HG03060 (cell line): Measurements from ENCODE around the gene PNMA8A.
A peak's percentile ranks its signal among the peaks of the same experiment; 100 is the strongest.

Experiments used
- ATAC-seq: cut with Tn5 transposase; IDR thresholded peaks from one replicate; pipeline ENCODE4 v1.9.1; 2021; ENCODE audit warnings: low read depth, moderate number of reproducible peaks; ENCODE audit not compliant: unreplicated experiment

PNMA8A gene

DNA sequence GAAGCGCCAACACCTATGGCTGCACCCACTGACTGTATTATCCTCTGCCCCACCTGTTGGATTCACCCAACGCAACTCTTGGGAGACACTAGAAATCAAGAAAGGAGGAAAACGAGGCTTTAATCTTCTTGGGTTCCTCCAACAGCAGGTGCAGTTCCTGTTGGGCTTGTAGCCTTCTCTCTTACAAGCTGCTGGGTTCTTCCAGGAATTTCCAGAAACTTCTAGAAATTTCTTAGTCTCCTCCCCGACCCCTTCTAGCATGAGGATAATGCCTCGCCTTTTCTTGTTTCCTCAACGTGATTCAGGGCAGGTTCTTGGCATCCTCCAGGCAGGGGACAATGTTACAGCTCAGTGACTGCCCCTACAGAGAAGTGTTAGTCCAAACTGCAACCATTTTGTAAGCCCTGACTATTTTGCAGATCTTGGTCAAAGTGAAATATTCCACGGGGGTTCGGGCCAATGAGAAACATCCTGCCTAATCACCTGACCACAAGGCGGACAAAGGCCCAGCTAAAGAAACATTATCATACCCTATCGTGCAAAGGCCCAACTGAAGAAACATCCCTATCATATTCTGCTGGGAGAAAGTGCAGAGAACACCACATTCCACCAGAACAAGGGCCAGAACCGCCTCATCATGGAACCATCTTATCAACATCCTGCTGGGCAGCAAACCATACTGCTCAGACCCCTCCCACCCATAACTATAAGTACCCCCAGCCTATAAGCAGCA lies 614 bp upstream of the PNMA8A start:
- no peak for ATAC-seq

GRCh38 chr19:46470376-46470775 lies 987 bp downstream of the PNMA8A start:
- ATAC-seq: no peak

DNA sequence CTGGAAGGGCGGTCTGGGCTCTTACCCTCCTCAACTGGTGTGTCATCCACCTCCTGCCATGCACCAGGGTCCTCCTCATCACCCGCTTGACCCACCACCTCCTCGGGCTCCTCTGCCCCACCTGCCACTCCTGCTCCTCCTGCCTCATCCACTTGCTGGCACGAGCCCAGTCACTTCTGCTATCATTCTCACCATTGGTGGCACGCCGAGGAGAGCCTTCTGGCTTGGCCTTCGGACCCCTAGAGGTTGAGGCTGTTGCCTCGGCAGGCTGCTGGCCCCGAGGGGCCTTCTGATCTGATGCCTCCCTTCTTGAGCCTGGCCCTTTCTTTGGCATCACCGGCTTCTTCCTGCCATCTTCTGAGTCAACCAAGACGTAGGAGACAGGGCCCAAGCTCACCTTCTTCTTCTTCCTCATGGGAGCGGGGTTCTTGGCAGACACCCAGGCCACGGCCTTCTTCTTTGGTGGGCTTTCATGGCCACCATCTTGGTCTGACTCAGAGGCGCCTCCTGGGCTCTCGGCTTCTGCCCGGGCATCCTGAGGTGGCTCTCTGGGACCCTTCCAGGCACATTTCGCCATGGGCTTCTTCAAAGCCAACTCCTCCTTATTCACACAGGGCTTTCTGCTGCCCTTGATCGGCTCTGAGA lies 1.7 kb downstream of the PNMA8A start:
- no peak for ATAC-seq

GRCh38 chr19:46466536-46467196 lies 4.7 kb downstream of the PNMA8A start:
- peak; percentile 55 for ATAC-seq

DNA sequence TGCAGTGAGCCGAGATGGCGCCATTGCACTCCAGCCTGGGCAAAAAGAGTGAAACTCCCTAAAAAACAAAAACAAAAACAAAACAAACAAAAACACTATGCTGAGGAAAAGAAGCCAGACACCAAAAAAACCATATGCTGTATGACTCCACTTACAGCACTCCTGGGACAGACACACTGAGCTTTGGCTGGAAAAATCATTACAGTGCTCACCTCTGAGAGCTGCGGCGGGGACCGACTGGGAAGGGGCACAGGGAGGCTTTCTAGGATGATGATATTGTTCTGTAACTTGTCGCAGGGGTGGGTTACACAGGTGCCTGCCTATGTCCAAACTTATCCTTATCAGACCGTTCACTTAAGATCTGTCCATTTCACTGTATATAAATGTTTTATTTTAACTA lies 7.8 kb downstream of the PNMA8A start:
- no peak for ATAC-seq

DNA sequence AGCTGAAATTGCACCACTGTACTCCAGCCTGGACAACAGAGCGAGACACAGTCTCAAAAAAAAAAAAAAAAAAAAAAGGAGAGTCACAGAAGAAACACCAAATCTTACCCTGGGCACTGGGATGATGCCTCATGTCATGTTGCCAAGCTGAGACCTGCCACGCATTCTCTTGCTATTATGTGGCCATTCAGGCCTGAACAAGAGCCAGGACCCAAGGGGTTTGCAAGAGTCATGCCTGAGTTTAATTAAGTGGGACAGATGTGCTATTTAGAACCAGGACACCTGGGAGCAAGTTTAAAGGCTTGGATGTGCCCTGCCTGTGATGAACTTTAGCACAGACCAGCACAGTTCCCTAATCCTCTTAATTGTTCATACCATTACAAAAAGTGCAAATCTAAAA lies 9.8 kb downstream of the PNMA8A start:
- no peak for ATAC-seq

DNA sequence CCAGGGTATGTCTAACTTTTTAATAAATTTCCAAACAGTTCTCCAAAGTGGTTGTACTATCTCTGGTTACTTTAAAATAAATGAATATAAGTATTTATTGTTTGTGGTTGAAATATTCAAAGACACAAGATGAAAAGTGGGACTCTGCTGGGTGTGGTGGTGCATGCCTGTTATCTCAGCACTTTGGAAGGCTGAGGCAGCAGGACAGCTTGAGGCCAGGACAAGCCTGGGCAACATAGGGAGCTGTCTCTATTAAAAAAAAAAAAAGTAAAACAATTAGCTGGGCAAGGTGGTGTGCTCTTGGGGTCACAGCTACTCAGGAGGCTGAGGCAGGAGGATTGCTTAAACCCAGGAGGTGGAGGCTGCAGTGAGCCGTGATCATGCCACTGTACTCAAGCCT lies 10.4 kb downstream of the PNMA8A start:
- no peak for ATAC-seq

- ATAC-seq: no peak
Measured at GRCh38 chr19:46460055-46460454, 11.3 kb downstream of the PNMA8A start.

DNA sequence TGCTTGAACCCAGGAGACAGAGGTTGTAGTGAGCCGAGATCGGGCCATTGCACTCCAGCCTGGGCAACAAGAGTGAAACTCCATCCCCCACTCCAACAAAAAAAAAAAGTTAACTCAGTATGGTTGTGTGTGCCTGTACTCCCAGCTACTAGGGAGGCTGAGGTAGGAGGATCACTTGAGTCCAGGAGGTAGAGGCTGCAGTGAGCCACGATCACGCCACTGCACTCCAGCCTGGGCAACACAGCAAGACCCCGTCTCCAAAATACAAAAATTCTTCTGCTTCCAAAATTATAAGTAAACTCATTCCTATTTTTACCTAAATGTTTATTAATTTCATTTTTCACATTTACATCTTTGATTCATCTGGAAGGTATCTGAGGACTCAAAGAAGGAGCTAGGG lies 14.4 kb downstream of the PNMA8A start:
- ATAC-seq: no peak

DNA sequence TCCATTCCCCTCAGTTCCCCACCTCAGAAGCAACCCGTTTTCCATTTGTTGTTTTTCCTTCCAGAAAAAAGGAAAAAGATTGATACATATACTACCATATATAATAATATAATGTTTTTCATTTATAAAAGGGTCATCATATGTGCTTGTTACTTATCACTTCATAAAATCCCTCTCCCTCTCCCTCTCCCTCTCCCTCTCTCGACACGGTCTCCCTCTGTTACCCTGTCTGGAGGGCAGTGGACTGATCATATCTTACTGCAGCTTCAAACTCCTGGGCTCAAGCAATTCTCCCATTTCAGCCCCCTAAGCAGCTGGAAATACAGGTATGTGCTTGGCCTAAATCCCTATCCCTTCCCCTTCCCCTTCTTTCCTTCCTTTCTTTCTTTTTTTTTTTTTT lies 17.1 kb downstream of the PNMA8A start:
- ATAC-seq: no peak

DNA sequence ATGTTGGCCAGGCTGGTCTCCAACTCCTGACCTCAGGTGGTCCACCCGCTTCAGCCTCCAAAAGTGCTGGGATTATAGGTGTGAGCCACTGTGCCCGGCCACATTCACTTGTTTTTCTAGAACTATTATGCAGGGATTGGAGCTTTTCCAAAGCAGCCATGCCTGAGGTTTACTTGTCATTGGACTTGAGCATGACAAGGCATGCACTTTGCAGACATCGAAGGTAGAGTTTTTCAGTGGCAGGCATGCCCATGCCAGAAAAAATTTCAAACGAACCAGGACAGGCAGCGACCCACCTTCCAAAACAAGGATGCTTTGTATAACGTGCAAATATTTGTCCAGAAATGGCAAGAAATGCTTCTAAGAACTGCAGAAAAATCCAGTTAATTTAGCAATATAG lies 17.7 kb downstream of the PNMA8A start:
- no peak for ATAC-seq

GRCh38 chr19:46452186-46452585 lies 19.2 kb downstream of the PNMA8A start:
- no peak for ATAC-seq

GRCh38 chr19:46451352-46451751 lies 20.0 kb downstream of the PNMA8A start:
- no peak for ATAC-seq

DNA sequence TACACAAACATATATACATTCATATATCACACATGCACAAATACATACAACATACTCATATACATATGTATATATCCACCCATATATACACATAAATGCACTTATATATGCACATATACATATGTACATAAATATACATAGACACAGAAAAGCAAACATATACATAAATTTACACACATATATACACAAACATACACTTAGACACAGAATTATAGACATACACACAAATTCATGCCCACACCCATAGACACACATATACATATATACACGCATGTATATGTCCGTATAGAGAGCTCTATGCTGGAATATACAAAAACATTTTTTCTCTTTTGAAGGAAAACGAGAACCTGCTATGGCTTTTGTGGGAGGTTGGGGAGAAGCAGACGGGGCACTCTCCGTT lies 20.6 kb downstream of the PNMA8A start:
- no peak for ATAC-seq

DNA sequence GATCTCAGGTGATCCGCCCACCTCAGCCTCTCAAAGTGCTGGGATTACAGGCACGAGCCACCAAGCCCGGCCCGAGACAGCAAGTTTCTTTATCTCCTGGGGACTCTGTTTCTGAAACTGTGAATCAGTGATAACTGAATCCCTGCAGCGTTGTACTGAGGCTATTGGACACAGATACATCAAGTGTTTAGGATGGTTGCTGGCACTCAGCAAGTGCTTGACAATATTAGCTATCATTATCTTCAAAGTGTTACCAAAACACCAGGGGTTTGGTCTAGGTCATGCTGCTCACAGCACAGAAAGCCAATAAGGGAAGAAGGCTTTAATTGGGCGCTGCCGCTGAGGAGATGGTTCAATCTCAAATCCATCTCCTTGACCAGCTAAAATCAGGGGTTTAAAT lies 22.1 kb downstream of the PNMA8A start:
- no peak for ATAC-seq

DNA sequence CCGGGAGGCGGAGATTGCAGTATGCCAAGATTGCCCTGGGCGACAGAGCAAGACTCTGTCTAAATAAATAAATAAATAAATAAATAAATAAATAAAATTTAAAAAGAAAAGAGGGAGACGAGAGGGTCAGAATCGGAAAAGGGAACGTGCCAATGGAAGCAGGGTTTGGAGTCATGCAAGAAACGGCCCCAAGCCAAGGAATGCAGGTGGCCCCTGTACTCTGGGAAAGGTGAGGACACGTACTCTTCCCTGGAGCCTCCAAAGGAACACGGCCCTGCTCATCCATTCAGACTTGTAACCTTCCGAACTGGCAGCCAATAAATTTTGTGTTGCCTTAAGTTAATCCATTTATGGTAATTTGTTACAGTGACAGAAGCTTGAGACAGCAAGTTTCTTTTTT lies 22.8 kb downstream of the PNMA8A start:
- no peak for ATAC-seq

DNA sequence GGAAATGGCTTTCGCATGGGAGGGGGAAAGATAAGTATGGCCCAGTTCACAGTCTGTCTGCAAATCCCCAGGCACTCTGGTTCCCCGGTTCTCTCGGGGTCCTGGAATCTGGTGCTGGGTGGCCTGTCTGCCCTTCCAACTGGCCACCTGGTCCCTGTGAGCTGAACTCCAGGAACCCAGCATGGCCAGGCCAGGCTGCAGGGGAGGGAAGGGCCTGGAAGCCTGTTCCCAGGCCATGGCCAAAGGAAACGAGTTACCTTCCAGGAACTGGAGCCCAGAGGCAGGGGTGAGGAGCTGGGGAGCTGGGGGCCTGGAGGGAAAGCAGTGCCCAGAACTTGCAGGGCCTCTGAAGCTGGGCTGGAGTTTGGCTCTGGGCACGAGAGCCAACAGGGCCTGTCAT lies 23.5 kb downstream of the PNMA8A start:
- no peak for ATAC-seq

DNA sequence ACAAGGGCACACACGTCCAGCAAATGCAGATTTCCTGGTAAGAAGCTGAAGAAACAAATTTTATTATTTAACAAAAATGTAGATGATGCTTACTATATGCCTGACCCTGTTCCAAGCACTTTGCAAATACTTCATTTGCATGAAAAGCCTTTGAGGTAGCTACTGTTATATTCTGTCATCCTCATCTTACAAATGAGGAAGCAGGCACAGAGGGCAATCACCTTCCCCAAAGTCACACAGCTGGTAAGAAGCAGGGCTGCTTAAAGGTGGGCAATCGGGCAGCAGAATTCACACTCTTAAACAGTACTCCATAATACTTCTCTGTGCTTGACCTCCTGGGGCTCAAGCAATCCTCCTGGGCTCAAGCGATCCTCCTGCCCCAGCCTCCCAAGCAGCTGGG lies 24.4 kb downstream of the PNMA8A start:
- ATAC-seq: no peak

DNA sequence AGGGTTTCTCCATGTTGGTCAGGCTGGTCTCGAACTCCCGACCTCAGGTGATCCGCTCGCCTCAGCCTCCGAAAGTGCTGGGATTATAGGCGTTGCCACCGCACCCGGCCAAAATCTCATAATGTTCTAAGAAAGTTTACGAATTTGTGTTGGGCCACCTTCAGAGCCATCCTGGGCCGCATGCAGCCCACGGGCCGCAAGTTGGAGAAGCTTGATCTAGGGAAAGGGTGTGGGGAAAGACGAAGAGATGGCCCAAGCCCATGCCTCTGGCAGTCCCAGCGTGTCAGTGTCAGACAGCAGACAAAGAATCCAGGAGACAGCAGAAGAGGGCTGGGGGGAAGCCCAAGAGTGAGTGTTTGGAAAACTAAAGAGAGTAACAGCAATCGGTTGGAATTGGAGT lies 25.3 kb downstream of the PNMA8A start:
- no peak for ATAC-seq

DNA sequence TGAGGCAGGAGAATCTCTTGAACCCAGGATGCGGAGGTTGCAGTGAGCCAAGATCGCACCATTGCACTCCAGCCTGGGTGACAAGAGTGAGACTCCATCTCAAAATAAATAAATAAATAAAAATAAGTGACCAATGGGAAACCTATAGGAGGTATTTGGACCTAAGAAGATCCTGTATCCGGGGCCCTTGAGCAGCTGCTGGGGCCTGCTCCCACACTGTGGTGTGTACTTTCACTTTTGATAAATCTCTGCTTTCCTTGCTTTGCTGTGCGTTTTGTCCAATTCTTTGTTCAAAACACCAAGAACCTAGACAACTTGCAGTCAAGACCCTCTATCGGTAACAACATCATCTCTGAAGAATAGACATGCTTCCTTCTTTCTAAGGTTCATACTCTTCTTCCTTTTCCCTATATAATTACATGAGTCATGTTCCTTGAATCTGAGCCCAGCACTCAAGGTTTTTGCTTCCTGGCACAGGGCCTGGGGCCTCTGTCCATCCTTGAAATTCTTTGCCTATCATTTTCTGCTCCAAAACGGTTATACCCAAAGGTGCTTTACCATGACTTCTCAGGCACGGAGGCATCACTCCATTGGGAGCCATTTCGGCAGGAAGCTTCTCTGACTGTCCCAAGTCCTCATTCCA lies 28.4 kb downstream of the PNMA8A start:
- no peak for ATAC-seq

DNA sequence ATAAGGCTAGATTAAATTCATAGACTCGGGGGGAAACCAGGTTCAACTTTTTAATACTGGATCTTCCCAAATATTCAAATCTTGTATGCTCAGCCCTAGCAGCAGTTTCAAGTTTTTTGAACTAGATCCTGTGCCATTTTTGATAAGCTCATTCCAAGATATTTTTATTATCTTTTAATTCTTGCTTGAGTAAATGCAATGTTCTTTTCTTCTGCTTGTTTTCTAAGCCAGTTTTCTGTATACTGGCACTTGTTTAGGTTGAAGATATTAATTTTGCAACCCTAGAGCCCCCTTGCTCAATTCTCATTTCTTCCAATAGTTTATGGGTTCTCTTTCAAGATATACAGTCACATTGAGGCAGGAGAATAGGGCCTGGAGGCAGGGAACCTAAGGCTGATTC lies 29.5 kb downstream of the PNMA8A start:
- no peak for ATAC-seq
